ENCODE results near the gene ZBTB25.
"Not testable (repeated sequence)": the region's sequence is repeated elsewhere in the genome, so short reads cannot be mapped to it uniquely, and the experiment has no call there.

Gene ZBTB25

DNA sequence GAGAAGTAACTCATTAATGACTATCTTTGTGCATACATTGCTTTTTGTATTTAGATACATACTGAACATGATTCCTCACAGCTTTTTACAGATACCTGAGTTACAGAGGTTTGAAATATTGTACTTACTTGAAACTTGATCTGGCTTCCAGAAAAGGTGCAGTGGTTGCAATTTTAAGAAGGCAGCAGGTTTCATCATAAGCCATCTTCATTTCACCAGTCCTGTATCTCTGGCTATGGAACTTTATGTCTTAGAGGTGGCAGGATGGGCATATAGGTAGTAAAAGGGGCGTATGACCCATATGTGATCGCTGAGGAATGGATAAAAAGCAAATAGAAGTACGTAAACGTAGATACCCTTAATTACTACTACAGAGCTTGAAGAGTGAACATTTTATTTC lies 14.6 kb upstream of the ZBTB25 start:
- no peak overlapping the region for H3K4me2 ChIP-seq (ENCODE audit: low read depth, low read length, poor library complexity, severe bottlenecking)
- H4K20me1 ChIP-seq (ENCODE audit: insufficient read depth, low read length, poor library complexity, severe bottlenecking), result peaks cover 68% of the 10 kb centered on the region
- H2AFZ ChIP-seq (ENCODE audit: low read length), result no peak overlapping the region
- peaks cover 19% of the 10 kb centered on the region; the same call in 1 of the 2 replicates for H3K36me3 ChIP-seq (ENCODE audit: insufficient read depth, low read length)
- no peaks in the 10 kb centered on the region for H3F3A ChIP-seq (ENCODE audit: low read depth)
- H3K27me3 ChIP-seq (ENCODE audit: insufficient read depth, low read length, poor library complexity, severe bottlenecking), result no peaks in the 10 kb centered on the region
- H3K4me1 ChIP-seq (ENCODE audit: insufficient read depth, low read length, poor library complexity, severe bottlenecking), result peaks cover 4% of the 10 kb centered on the region
- H3K9ac ChIP-seq (ENCODE audit: low read depth, low read length, poor library complexity, severe bottlenecking), result no peak overlapping the region
- H3K9me3 ChIP-seq (ENCODE audit: insufficient read depth, low read depth, low read length), result no peaks in the 10 kb centered on the region
- no peaks in the 10 kb centered on the region for H3K9me2 ChIP-seq (replicated peaks; ENCODE audit: low read depth, low read length)
- no peak overlapping the region for H3K4me3 ChIP-seq (ENCODE audit: low read length, poor library complexity, severe bottlenecking)
- TF ChIP-seq, protein P1, sequence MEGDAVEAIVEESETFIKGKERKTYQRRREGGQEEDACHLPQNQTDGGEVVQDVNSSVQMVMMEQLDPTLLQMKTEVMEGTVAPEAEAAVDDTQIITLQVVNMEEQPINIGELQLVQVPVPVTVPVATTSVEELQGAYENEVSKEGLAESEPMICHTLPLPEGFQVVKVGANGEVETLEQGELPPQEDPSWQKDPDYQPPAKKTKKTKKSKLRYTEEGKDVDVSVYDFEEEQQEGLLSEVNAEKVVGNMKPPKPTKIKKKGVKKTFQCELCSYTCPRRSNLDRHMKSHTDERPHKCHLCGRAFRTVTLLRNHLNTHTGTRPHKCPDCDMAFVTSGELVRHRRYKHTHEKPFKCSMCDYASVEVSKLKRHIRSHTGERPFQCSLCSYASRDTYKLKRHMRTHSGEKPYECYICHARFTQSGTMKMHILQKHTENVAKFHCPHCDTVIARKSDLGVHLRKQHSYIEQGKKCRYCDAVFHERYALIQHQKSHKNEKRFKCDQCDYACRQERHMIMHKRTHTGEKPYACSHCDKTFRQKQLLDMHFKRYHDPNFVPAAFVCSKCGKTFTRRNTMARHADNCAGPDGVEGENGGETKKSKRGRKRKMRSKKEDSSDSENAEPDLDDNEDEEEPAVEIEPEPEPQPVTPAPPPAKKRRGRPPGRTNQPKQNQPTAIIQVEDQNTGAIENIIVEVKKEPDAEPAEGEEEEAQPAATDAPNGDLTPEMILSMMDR (conservative IDR thresholded peaks at IDR 0.05; ENCODE audit: low read length), result no peak
- no peak for TF ChIP-seq EZH2phosphoT487 (IDR thresholded peaks at IDR 0.05; ENCODE audit: borderline replicate concordance)
- H3K79me2 ChIP-seq (ENCODE audit: insufficient read depth, low read length), result peaks cover 92% of the 10 kb centered on the region

DNA sequence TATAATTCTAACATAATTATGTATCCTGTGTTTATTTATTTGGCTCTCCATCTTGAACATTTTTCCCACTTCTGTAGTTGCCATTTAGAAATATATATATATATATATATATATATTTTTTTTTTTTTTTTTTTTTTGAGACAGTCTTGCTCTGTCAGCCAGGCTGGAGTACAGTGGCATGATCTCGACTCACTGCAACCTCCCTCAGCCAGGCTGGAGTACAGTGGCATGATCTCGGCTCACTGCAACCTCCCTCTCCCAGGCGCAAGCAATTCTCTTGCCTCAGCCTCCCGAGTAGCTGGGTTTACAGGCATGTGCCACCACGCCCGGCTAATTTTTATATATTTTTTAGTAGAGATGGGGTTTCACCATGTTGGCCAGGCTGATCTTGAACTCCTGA lies 14.0 kb upstream of the ZBTB25 start:
- not testable (repeated sequence) for H3F3A ChIP-seq (ENCODE audit: low read depth); H3K4me1 ChIP-seq (ENCODE audit: insufficient read depth, low read length, poor library complexity, severe bottlenecking); H3K9me3 ChIP-seq (ENCODE audit: insufficient read depth, low read depth, low read length); H2AFZ ChIP-seq (ENCODE audit: low read length); H3K9ac ChIP-seq (ENCODE audit: low read depth, low read length, poor library complexity, severe bottlenecking); H3K4me2 ChIP-seq (ENCODE audit: low read depth, low read length, poor library complexity, severe bottlenecking); H3K4me3 ChIP-seq (ENCODE audit: low read length, poor library complexity, severe bottlenecking); H3K9me2 ChIP-seq (replicated peaks; ENCODE audit: low read depth, low read length); H3K27me3 ChIP-seq (ENCODE audit: insufficient read depth, low read length, poor library complexity, severe bottlenecking)
- Histone ChIP-seq H3K79me2 (ENCODE audit: insufficient read depth, low read length) (peaks cover 95% of the 10 kb centered on the region), H4K20me1 (ENCODE audit: insufficient read depth, low read length, poor library complexity, severe bottlenecking) (peaks cover 73% of the 10 kb centered on the region), H3K36me3 (ENCODE audit: insufficient read depth, low read length) (peaks cover 14% of the 10 kb centered on the region; the same call in 1 of the 2 replicates)

DNA sequence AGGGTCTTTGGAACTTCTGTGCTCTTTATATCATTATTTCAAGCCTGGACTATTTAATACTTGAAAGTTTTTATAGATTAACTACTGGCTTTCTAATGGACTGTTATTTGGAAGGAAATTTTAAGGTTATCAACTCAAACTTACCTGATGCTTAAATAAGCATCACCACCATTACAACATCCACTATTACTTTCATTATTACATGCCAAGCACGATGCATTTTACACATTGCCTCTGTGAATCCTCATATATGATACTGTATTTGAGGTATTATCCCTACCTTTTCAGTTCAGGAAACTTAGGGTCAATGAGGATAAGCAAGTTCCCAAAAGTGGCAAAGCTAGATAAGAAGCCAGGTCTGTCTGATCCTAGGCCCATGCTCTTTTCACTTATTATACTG lies 13.3 kb upstream of the ZBTB25 start:
- H3K4me3 ChIP-seq (ENCODE audit: low read length, poor library complexity, severe bottlenecking), result no peak overlapping the region
- TF ChIP-seq EZH2phosphoT487 (IDR thresholded peaks at IDR 0.05; ENCODE audit: borderline replicate concordance), result no peak
- TF ChIP-seq, protein P1 (conservative IDR thresholded peaks at IDR 0.05; ENCODE audit: low read length), result no peak
- peaks cover 14% of the 10 kb centered on the region for H3K4me1 ChIP-seq (ENCODE audit: insufficient read depth, low read length, poor library complexity, severe bottlenecking)
- H3K9me3 ChIP-seq (ENCODE audit: insufficient read depth, low read depth, low read length), result no peaks in the 10 kb centered on the region
- H4K20me1 ChIP-seq (ENCODE audit: insufficient read depth, low read length, poor library complexity, severe bottlenecking), result peaks cover 80% of the 10 kb centered on the region
- H2AFZ ChIP-seq (ENCODE audit: low read length), result no peak overlapping the region
- H3F3A ChIP-seq (ENCODE audit: low read depth), result no peaks in the 10 kb centered on the region
- H3K9me2 ChIP-seq (replicated peaks; ENCODE audit: low read depth, low read length), result no peaks in the 10 kb centered on the region
- peak overlapping the region; percentile 46 for H3K4me2 ChIP-seq (ENCODE audit: low read depth, low read length, poor library complexity, severe bottlenecking)
- H3K36me3 ChIP-seq (ENCODE audit: insufficient read depth, low read length), result peaks cover 7% of the 10 kb centered on the region; the same call in 1 of the 2 replicates
- H3K79me2 ChIP-seq (ENCODE audit: insufficient read depth, low read length), result peaks cover 98% of the 10 kb centered on the region
- H3K27me3 ChIP-seq (ENCODE audit: insufficient read depth, low read length, poor library complexity, severe bottlenecking), result no peaks in the 10 kb centered on the region
- no peak overlapping the region for H3K9ac ChIP-seq (ENCODE audit: low read depth, low read length, poor library complexity, severe bottlenecking)

DNA sequence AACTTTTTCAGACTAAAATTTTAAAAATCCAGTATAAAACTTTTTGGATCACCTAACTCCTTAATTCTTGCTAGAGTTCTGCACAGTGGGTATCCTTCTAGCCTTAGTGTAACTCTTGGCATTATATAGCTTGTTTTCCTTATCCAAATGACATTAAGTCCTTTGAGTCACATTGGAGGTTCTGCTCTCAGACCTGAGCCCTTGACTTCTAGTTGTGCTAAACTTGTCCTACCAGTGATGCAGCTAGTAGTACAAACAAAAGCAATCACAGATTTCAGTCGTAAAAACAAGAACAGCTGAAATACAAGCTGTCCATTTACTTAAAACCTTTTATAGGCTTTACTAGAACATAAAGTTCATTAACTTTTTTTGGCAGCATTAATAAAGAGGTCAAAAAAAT lies 11.4 kb upstream of the ZBTB25 start:
- H3K36me3 ChIP-seq (ENCODE audit: insufficient read depth, low read length), result peaks cover 7% of the 10 kb centered on the region; the same call in 1 of the 2 replicates
- no peak overlapping the region for H3K4me3 ChIP-seq (ENCODE audit: low read length, poor library complexity, severe bottlenecking)
- H3K9me3 ChIP-seq (ENCODE audit: insufficient read depth, low read depth, low read length), result no peaks in the 10 kb centered on the region
- H3K4me2 ChIP-seq (ENCODE audit: low read depth, low read length, poor library complexity, severe bottlenecking), result peak overlapping the region; percentile 3
- no peak overlapping the region for H3K9ac ChIP-seq (ENCODE audit: low read depth, low read length, poor library complexity, severe bottlenecking)
- TF ChIP-seq, protein P1 (conservative IDR thresholded peaks at IDR 0.05; ENCODE audit: low read length), result no peak
- TF ChIP-seq EZH2phosphoT487 (IDR thresholded peaks at IDR 0.05; ENCODE audit: borderline replicate concordance), result no peak
- no peaks in the 10 kb centered on the region for H3K27me3 ChIP-seq (ENCODE audit: insufficient read depth, low read length, poor library complexity, severe bottlenecking)
- peaks cover 99% of the 10 kb centered on the region for H3K79me2 ChIP-seq (ENCODE audit: insufficient read depth, low read length)
- no peaks in the 10 kb centered on the region for H3K9me2 ChIP-seq (replicated peaks; ENCODE audit: low read depth, low read length)
- H3F3A ChIP-seq (ENCODE audit: low read depth), result peaks cover 5% of the 10 kb centered on the region
- H4K20me1 ChIP-seq (ENCODE audit: insufficient read depth, low read length, poor library complexity, severe bottlenecking), result peaks cover 85% of the 10 kb centered on the region
- H2AFZ ChIP-seq (ENCODE audit: low read length), result no peak overlapping the region
- peaks cover 32% of the 10 kb centered on the region for H3K4me1 ChIP-seq (ENCODE audit: insufficient read depth, low read length, poor library complexity, severe bottlenecking)
